AML-193 (cell line): ENCODE measurements around the gene PRKCQ.
"Not testable (repeated sequence)": the region's sequence is repeated elsewhere in the genome, so short reads cannot be mapped to it uniquely, and the experiment has no call there.

ENCODE experiments used
- DNase-seq, 2 experiments: peaks; one replicate each; lab custom pipeline; 2025; lab: John Stamatoyannopoulos, UW

The PRKCQ gene

DNA sequence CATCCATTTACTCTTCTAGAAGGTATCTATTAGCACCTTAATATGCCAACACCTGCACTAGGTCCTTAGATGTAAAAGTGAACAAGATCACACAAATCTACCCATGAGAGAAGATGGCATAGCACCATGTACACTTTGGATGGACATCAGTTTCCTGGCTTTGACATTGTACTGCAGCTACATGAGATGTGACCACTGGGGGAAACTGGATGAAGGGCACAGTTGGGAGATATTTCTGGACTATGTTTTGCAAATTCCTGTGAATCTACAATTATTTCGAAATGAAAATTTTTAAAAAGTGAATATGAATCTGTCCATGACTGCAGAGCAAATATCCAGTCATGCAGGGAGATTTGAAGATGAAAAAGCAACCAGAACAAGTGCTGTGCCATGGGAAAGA is 124.5 kb downstream of the PRKCQ start:
- DNase-seq: no peak

DNA sequence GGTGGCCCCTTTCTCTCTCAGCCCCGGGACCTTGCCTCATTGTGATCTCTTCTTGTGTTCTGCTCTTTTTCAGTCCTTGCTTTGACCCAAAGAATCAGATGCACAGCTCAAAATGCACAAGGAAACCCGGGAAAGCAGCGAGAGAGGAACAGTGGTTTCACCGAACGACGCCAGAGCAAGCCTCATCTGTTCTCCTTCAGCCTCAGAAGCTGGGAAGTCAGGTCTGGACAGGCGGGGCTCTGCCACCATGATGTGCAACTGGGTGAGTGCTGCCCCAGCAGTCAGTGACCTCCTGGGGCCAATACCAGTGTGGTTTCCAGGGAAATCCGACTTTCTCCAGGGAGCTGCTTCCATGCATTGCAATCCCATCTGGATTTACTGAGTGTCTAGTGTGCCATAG is 133.4 kb downstream of the PRKCQ start:
- no peak for DNase-seq

DNA sequence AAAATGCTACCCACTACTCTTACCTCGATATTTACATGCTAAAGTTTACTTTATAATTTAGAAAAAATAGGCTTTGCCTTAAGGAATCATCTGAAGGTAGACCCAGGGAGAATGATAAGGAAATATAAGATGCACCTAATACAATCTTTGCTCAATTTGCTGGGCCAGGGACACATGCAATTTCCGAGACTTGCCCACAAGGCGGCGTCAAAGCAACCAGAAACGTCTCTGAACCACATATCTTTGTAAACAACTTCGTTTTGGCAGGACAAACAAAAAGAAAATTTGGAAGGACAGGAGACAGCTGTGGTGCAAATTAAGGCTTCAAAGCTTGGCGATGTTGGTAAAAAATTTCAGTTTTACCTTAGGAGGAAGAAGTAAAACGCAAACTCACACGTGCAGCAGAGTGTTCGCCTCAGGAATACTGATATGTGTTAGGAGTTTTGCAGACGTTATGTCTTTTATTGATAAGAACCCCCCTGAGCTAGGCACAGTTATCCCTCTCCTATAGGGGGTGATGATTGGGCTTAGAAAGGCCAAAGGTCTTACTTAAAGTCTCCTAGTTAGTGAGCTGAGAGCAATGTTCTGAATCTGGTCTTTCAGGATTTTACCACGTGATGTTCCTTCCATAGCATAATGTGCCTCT is 134.3 kb downstream of the PRKCQ start:
- DNase-seq: peak; percentile 31 to 37

DNA sequence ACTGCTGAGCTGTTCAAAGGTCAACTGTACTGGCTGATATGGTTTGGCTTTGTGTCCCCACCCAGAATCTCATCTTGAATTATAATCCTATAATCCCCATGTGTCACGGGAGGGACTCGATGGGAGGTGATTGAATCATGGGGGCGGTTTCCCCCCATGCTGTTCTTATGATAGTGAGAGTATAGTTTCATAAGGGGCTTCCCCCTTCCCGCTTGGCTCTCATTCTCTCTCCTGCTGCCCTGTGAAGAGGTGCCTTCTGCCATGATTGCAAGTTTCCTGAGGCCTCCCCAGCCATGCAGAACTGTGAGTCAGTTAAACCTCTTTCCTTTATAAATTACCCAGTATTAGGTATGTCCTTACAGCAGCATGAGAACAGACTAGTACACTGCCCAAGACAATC is 140.2 kb downstream of the PRKCQ start:
- not testable (repeated sequence) for DNase-seq

DNA sequence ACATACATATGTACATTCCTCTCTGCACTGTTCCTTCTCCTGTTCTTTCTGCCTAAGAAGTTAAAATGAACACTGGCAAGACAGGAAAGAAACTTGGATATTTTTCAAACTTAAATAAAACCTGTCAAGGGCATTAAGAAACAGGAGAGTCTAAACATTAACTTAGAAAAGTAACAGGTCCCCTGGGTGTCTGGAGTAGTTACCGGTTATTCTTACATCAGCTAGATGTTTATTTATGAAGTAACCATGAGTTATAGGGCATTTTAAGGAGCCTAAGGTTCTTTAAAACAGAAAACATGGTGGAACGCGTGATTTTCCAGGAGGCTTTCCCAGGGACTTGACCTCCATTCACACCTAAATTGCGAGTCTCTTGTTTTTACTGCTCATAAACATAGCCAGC is 148.2 kb downstream of the PRKCQ start:
- DNase-seq: no peak

DNA sequence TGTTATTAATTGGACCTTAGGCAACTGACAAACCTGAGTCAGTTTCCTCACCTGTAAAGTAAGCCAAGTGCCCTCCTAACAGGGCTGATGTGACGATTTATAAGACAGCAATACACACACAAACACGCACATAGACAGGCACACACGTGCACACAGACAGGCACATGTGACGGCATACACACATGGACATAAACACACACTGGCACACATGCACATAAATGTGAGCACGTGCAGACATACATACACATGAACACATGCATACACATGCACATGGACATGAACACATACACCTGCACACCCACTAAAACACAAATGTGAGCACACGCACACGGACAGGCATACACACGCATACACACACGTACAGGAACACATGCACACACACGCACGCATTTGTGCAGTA is 148.9 kb downstream of the PRKCQ start:
- no peak for DNase-seq

DNA sequence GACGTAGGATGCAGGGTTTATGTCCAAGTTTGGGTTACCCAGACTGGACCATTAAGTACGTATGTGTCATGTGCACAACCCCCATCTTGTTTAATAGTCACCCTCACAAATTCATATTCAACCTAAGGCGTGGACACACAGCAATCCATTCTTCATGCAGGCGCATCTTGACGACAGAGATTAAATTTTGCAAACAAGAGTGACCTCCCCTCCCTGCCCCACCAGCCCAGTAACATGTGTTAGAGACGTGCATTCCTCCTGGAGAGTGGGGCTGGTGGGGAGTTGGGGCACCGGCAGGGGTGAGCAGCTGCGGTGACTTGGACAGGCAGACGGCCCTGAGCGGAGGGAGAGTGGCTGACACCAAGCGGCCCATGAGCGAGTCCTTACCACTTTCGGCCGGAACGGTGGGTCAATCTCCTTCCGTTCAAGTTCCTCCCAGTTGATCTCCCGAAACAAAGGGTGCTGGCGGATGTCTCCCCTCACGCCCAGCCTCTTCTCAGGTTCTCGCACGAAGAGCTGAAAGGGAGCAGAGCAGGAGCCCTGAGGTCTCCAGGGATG is 149.6 kb downstream of the PRKCQ start:
- DNase-seq: no peak

DNA sequence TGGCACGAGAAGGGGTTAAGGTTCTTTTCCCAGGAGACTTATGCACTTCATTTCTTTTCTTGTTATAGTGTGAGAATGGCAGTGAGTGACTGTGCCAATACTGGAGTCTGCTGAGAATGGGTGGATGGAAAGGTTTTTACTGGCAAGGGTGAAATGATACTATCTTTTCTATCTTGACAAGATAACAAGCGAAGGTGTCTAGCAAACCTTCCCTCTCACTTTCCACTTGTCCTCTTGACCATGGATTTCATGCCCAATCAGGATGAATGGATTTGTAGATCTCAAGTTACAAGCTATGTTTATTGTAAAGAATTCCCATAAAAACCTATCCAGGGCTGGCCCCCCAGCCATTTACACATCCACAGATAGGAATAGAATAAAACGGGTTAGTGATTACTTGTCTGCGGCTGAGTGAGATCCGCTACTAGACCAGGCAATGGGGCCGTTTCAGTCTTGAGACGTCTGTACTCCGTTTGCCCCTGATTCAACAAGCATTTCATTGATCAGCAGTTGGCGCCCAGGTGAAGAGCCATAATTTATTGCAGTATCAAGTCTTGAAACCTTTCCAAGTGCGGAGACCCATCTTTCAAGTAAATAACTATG is 152.6 kb downstream of the PRKCQ start:
- no peak for DNase-seq

DNA sequence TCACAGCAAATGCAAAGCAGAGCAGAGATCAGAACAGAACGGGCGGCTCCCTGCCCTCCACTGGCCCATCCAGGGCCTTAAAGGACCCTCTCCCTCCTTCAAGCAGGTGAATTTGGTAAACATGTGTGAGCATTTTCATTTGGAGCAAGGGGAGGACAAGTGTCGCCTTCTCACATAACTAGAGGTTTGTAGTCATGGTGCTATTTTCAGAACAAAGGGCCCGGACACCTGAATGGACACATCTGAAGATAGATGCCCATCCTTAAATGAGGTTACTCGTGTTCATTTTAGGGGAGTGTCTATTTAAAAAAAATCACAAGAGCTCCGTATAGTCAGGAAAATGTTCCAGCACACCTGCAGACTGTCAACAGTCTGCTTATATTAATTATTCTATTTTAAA is 153.8 kb downstream of the PRKCQ start:
- no peak for DNase-seq

DNA sequence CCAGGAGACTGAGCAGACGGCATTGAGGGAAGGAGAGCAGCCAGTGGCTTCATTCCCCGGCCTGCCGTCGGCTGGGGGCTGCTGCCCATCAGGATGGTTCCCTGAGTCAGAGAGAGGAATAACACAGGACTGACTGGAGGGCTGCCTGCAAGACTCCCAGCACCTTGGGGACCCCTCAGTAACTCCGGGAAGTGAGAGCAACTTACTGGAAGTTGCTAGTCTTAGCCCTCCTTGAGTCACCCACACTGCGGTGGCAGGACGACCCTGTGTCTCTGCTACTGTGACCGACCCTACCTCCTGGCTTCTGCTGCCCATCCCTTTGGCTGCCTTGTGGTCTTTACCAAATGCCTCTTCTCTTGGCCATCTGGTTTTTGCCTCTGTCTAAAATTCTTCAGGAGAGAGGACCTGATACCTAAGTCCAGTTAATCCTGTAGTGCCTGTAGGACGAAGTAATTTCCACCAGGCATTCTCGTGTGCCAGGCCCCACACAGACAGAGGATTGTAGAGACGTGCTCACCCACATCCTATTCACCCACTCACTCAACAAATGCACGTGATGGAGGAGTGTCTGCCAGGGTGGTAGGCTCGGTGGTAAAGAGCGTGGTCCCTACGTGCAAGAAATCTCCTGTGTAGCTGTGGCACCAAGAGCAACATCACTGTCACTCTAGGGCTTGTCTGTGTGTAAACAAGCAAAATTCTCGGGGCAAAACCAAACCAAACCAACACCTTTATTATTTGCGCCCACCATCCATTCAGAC is 156.5 kb downstream of the PRKCQ start:
- no peak for DNase-seq

DNA sequence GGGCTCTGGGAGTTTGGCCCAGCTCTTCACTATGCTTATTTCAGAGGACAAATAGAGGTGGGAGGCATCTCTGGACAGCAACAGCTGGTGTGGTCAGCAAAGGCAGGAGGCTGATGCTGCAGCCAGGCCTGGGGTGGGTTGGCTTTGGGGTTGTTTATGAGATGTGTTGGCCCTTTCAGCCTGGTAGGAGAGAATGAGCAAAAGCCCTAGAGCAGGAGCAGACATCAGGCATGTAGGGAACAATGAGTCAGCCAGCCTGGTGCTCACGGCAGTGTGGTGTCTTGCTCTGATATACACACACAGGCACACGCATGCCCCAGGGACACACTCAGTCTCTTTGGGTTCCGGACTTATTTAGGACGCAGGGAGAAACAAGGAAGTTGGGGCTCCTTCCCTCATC is 157.1 kb downstream of the PRKCQ start:
- no peak for DNase-seq

DNA sequence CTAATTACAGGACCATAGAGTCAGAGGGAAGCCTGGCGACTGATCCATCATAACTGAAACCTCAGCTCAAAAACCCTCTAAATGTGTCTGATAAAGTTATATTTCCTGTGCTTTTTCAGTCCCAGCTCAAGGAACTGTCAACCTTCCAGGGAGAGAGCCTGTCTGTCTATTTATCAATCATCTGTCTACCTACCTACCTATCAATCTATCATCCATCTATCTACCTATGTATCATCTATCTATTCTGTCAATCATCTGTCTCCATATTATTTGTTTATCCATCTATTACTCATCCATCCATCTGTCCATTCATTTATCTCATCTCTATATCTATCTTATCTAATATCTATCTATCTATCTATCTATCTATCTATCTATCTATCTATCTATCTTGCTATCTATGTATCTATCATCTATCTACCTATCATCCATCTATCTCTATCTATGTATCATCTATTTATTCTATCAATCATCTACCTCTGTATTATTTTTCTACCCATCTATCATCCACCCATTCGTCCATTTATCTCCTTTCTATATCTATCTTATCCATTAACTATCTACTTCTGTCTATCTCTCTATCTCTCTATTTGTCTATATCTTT is 161.4 kb downstream of the PRKCQ start:
- DNase-seq: no peak

DNA sequence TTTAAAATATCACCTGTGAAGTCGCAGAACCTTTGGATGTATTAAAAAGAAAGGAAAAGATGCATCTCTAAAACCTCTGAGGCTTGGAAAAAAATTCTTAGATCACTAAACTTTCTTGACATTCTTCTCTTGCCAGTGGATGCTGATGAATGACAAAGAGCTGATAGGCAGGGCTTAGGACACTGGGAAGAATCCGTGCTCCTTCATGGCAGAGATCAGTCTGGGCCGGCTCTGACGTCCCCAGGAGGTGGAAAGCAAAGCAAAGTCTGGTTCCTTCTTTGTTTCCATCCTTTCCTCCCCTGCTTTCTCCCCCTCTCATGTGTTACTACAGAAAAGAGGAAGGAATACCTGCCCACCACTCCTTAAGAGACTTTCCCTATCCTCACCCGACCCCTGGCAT is 161.9 kb downstream of the PRKCQ start:
- no peak for DNase-seq

DNA sequence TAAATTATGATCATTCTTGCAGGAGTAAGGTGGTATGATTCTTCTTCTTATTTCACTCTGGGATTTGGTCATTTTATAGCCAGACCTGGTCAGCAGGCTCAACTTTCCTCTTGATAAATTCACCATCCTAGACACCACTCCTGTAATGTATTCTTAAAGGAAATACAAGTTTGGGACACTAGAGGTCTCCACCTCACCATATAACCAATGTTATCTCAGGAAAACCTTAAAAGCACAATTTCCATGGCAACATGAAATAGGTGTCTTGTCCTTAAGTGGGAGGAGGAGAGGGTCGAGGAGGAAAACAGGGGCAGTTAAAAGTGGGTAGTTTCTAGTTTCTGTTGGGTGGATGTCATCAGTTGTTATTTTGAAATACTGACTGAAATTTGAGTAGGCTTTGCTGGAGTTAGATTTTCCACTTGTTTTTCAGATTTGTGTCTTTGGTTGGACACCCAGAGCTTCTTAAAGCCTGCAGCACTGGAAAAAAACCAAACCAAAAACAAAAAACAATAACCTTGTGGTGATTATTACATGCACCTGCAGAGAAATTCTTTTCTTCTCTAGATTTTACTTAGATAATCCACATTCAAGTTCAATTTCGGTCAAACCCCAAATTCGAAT is 163.1 kb downstream of the PRKCQ start:
- DNase-seq: peak; percentile 26 to 37

DNA sequence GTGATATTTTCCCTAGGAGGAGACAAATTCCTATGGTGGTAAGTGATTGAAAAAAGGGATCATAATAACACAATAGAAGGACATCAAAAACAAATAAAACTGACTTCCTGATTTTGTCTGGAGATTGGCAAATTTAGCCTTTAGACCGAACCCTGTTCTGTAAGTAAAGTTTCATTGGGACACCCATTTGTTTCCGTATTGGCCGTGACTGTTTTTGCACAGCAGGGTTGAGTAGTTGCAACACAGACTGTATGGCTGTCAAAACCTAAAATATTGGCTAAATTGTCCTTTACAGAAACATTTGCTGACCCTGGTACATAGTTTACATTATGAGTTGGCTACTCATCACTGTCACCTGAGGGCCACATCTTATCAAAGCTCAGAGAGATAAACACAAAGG is 168.6 kb downstream of the PRKCQ start:
- DNase-seq: no peak

DNA sequence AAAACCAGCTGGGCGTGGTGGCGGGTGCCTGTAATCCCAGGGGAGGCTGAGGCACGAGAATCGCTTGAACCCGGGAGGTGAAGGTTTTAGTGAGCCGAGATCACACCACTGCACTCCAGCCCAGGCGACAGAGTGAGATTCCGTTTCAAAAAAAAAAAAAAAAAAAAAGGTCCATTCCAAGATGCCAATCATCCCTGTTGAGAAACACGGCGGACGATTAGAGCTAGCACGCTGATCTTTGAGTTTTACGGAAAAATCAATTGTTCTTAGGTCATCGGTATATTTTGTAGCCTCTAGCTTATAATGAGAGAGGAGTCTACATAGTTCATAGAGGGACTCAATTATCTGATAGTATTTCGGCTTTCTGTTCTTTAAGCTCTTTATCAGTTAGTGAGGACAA is 169.2 kb downstream of the PRKCQ start:
- no peak for DNase-seq

DNA sequence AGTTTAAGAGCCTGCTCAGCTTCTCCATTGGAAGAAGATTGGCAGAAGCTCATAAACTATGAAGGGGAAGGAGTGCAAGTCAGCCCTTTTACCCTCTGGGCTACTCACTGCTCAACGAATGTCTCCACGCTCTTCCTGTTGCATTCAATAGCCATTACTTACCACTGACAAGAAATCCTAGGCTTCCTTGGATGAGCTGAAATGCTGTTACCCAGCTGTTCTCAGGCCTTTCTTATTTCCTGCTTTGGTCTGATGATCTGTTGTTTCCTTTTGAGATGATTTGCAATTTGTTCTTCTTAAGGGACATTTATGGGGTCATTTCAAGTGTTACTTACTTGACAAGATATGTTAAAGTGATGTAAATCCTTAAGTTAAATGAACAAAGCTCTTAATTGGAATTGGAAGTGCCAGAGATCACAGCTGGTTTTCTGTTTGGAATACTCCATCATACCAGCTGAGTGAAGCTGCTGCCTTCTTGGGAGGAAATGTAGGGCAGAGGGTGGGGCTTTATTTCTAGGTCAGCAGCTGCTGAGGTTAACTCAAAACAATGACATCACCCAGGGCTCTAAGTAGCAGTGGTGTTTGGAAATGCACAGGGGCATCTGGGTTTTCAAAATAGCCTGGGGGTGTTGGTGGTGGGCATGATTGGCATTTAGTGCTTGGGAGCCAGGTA is 170.0 kb downstream of the PRKCQ start:
- DNase-seq: no peak

DNA sequence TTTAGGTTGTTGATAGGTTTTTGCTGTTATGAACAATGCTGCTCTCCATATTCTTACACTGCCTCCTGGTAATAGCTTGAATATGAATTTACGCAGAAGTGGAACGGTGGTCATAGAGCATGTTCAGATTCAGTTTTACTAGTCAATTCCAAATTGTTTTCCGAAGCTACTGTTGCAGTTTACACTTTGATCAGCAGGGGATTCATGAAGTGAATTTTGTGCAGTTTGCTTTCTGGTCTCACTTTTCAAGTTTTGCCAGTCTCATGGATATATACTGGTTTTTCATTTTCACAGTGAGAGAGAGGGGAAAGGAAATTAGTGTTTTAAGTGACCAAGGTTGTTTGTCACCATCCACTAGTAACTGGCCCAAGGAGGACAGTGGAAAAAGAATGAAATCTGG is 171.3 kb downstream of the PRKCQ start:
- no peak for DNase-seq

DNA sequence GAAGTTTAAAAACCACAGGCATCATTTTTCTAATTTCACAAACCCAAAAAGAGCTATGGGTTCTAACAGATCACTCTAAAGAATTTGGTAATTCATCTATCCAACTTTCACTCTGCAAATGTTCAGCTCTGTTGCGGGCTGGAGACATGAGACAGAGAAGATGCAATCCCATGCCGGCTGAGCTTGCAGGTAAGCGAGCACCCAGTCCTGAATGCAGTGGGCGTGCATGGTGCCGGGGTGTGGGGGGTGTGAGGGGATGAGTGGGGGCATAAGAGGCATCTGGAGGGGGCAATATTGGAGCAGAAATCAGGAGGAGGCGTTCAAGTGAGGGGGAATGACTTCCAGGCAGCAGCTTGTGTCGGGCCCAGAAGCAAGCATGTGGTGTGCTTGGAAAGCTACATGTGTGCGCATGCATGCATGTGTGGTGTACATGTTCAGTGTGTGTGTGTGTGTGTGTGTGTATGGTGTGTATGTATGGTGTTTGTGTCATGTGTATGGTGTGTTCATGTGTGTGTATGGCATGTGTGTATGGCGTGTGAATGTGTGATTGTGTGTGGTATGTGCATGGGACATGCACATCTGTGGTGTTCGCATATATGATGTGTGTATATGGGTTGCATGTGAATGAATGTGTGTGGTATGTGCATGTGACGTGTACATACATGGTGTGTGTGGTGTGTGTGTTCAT is 172.9 kb downstream of the PRKCQ start:
- DNase-seq: no peak

DNA sequence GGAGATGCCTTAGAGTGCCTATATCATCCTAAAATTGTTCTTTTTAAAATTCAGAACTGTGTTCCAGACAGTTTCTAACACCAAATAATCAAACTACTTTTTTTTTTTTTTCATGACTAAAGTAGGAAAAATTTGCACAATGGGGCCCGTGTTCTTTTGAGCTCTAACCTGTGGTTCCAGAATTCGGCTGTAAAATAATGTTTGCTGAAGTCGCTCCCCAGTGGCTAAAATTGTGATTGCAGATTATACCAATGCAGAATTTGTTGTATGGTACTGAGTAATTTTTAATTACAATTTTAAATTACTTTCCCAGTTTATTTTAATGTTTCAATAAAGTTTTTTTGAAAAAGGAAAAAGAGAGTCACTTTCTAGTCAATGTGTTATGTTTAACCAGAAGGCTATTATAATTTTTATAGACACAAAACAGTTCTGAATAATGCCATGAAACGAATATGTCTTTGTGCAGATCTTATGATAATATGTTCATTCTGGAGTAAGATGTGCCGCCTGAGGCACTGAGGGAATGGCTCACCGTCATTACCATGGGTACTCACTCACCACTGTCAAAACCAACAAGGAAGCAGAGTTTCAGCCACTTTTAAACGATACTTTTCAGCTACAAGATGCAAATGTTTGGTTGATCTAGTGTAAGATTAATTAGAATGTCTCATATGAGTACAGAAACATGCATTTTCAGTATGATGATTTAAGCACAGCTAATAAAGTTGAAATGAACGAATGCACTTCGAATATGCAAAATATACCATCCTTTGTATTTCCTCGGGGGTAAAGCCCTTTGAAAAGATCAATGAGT is 173.6 kb downstream of the PRKCQ start:
- peak; percentile 44 to 52 for DNase-seq
